ENCODE data around the gene TSPAN32. TPM values are rescaled to one million over a fixed set of nuclear protein-coding genes. Genes with fewer than 3 reads are reported as not detected.
"Not testable (repeated sequence)": the region's sequence is repeated elsewhere in the genome, so short reads cannot be mapped to it uniquely, and the experiment has no call there.

TSPAN32 gene
- total and polyA plus RNA-seq, 4 experiments from 2014 or later = 14.6 to 52.7 (median 45.9) TPM

DNA sequence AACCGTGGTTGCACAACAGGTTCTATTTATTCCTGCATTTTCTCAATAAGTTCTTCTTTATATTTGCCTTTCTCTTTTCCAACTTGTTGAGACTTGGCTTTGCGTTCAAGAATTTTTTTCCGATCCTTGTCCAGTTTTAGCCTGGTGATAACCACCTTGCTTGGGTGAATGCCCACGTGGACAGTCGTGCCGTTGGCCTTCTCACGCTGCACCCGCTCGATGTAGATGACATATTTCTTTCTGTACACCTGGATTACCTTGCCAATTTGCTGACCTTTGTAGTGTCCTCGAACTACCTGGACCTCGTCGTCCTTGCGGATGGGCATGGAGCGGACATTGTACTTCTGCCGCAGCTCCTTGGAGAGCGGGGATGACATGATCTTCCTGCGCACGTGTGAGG lies 33.5 kb downstream of the TSPAN32 start:
- intact Hi-C loops (cut with micrococcal nuclease); DNase-seq; CTCF ChIA-PET (ENCODE audit: partially characterized antibody); H3K4me1 ChIP-seq (ENCODE audit: insufficient read depth, low read length); H3K9me3 ChIP-seq (ENCODE audit: control insufficient read depth in 1 of 2, low read length in 2 of 2); POLR2A ChIA-PET (ENCODE audit: partially characterized antibody); H3K4me3 ChIP-seq (ENCODE audit: low read length in 2 of 2); H3K27ac ChIP-seq (ENCODE audit: low read depth, low read length); H3K36me3 ChIP-seq (ENCODE audit: insufficient read depth, low read length); H3K27me3 ChIP-seq (ENCODE audit: insufficient read depth, low read length); H3K4me1 Mint-ChIP-seq; H3K36me3 Mint-ChIP-seq; H3K4me3 Mint-ChIP-seq; H3K27ac Mint-ChIP-seq: not testable (repeated sequence)
- Mint-ChIP-seq H3K27me3 (peaks cover 10 to 13% of the 10 kb centered on the region in 2 donors), H3K9me3 (peaks cover 0 to 13% (median 10%) of the 10 kb centered on the region in 8 donors)

DNA sequence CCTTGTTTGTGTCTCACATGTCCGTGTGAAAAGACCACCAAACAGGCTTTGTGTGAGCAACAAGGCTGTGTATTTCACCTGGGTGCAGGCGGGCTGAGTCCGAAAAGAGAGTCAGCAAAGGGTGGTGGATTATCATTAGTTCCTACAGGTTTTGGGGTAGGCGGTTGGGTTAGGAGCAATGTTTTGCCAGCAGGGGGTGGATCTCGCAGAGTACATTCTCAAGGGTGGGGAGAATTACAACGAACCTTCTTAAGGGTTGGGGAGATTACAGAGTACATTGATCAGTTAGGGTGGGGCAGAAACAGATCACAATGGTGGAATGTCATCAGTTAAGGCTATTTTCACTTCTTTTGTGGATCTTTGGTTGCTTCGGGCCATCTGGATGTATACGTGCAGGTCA lies 36.9 kb downstream of the TSPAN32 start:
- CTCF ChIA-PET (ENCODE audit: partially characterized antibody); H3K36me3 Mint-ChIP-seq; H3K27me3 ChIP-seq (ENCODE audit: insufficient read depth, low read length); POLR2A ChIA-PET (ENCODE audit: partially characterized antibody); H3K27ac ChIP-seq (ENCODE audit: low read depth, low read length); H3K4me1 ChIP-seq (ENCODE audit: insufficient read depth, low read length); H3K36me3 ChIP-seq (ENCODE audit: insufficient read depth, low read length); H3K27me3 Mint-ChIP-seq; DNase-seq; H3K4me3 Mint-ChIP-seq; H3K4me3 ChIP-seq (ENCODE audit: low read length in 2 of 2); intact Hi-C loops (cut with micrococcal nuclease); H3K9me3 ChIP-seq (ENCODE audit: control insufficient read depth in 1 of 2, low read length in 2 of 2); H3K4me1 Mint-ChIP-seq: not testable (repeated sequence)
- peaks cover 0 to 10% (median 1%) of the 10 kb centered on the region in 8 donors for H3K9me3 Mint-ChIP-seq
- H3K27ac Mint-ChIP-seq = peak overlapping the region in 1 of 7 donors; percentile 55

DNA sequence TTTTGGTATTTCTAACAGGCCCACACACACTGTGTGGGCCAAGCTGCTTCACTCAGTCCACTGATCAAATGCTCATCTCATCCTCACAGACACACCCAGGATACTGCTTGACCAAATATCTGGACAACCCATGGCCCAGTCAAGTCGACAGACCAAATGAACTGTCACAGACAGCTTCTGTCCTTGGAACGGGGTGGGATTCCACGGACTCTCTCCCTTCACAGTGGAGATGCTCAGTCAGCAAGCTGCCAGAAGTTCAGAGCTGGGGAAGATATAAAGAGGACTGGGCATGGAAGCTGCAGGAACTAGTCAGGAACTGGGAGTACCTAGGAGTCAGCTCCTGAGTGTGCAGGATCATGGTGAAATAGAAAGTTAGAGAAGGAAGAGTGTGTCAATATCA lies 40.7 kb downstream of the TSPAN32 start:
- ChIA-PET CTCF (ENCODE audit: partially characterized antibody) (interaction anchor here (1.3 kb wide), 1 partner anchor 38 kb away, joined by 4 read pairs; no protein-coding TSS in a partner anchor), POLR2A (ENCODE audit: partially characterized antibody) (no interaction called here)
- no peaks in the 10 kb centered on the region for H3K36me3 Mint-ChIP-seq
- no peak overlapping the region for H3K27ac Mint-ChIP-seq
- H3K9me3 Mint-ChIP-seq = peaks cover 0 to 15% (median 7%) of the 10 kb centered on the region in 8 donors
- Histone ChIP-seq H3K4me3 (ENCODE audit: low read length in 2 of 2) (no peak overlapping the region), H3K27me3 (ENCODE audit: insufficient read depth, low read length) (no peaks in the 10 kb centered on the region), H3K9me3 (ENCODE audit: control insufficient read depth in 1 of 2, low read length in 2 of 2) (no peaks in the 10 kb centered on the region), H3K27ac (ENCODE audit: low read depth, low read length) (no peak overlapping the region), H3K4me1 (ENCODE audit: insufficient read depth, low read length) (no peaks in the 10 kb centered on the region), H3K36me3 (ENCODE audit: insufficient read depth, low read length) (no peaks in the 10 kb centered on the region)
- no peak for DNase-seq
- H3K27me3 Mint-ChIP-seq = peaks cover 0 to 2% of the 10 kb centered on the region in 2 donors
- H3K4me1 Mint-ChIP-seq = no peaks in the 10 kb centered on the region
- intact Hi-C loops (cut with micrococcal nuclease) = no loop called here
- H3K4me3 Mint-ChIP-seq = no peak overlapping the region

DNA sequence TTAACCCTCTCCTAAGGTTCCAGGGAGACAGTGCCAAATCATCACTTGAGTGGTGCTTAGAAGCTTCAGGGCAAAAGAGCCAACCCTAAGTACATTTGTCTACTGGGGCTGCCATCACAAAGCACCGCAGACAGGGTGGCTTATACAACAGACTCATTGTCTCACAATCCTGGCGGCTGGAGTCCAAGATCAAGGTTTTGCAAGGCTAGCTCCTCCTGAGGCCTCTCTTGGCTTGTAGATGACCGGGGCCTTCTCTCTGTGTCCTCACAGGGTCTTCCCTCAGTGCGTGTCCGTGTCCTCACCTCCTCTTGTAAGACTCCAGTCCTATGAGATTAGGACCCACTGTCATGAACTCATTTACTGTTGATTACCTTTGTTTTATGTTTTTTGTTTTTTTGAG lies 41.2 kb downstream of the TSPAN32 start:
- no peak overlapping the region for H3K27ac Mint-ChIP-seq
- H3K27ac ChIP-seq (ENCODE audit: low read depth, low read length) = no peak overlapping the region
- H3K36me3 ChIP-seq (ENCODE audit: insufficient read depth, low read length) = no peaks in the 10 kb centered on the region
- ChIA-PET POLR2A (ENCODE audit: partially characterized antibody) (no interaction called here), CTCF (ENCODE audit: partially characterized antibody) (interaction anchor here (1.3 kb wide), 1 partner anchor 38 kb away, joined by 4 read pairs; no protein-coding TSS in a partner anchor)
- peaks cover 0 to 15% (median 7%) of the 10 kb centered on the region in 8 donors for H3K9me3 Mint-ChIP-seq
- no peaks in the 10 kb centered on the region for H3K27me3 ChIP-seq (ENCODE audit: insufficient read depth, low read length)
- no peaks in the 10 kb centered on the region for H3K9me3 ChIP-seq (ENCODE audit: control insufficient read depth in 1 of 2, low read length in 2 of 2)
- no peak for DNase-seq
- intact Hi-C loops (cut with micrococcal nuclease) = no loop called here
- H3K4me1 ChIP-seq (ENCODE audit: insufficient read depth, low read length) = no peaks in the 10 kb centered on the region
- no peaks in the 10 kb centered on the region for H3K4me1 Mint-ChIP-seq
- H3K36me3 Mint-ChIP-seq = no peaks in the 10 kb centered on the region
- peaks cover 0 to 2% of the 10 kb centered on the region in 2 donors for H3K27me3 Mint-ChIP-seq
- no peak overlapping the region for H3K4me3 ChIP-seq (ENCODE audit: low read length in 2 of 2)
- no peak overlapping the region for H3K4me3 Mint-ChIP-seq

DNA sequence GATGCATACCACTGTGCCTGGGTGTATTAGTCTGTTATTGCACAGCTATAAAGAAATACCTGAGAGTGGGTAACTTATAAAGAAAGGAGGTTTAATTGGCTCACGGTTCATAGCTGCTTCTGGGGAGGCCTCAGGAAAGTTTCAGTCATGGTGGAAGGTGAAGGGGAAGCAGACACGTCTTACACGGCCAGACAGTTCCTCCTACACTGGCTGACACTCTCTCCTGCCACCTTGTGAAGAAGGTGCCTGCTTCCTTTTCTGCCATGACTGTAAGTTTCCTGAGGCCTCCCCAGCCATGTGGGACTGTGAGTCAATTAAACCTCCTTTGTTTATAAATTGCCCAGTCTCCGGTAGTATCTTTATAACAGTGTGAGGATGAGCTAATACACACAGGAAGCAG lies 41.7 kb downstream of the TSPAN32 start:
- Mint-ChIP-seq H3K27ac (no peak overlapping the region), H3K4me3 (no peak overlapping the region), H3K36me3 (peaks cover under 1 to 1% of the 10 kb centered on the region in 2 donors), H3K9me3 (peaks cover 0 to 16% (median 8%) of the 10 kb centered on the region in 8 donors), H3K4me1 (no peaks in the 10 kb centered on the region), H3K27me3 (peaks cover 0 to 2% of the 10 kb centered on the region in 2 donors)
- no peak overlapping the region for H3K27ac ChIP-seq (ENCODE audit: low read depth, low read length)
- no peaks in the 10 kb centered on the region for H3K9me3 ChIP-seq (ENCODE audit: control insufficient read depth in 1 of 2, low read length in 2 of 2)
- POLR2A ChIA-PET (ENCODE audit: partially characterized antibody) = no interaction called here
- CTCF ChIA-PET (ENCODE audit: partially characterized antibody) = interaction anchor here (1.3 kb wide), 1 partner anchor 38 kb away, joined by 4 read pairs; no protein-coding TSS in a partner anchor
- no peaks in the 10 kb centered on the region for H3K4me1 ChIP-seq (ENCODE audit: insufficient read depth, low read length)
- no peaks in the 10 kb centered on the region for H3K36me3 ChIP-seq (ENCODE audit: insufficient read depth, low read length)
- intact Hi-C loops (cut with micrococcal nuclease) = no loop called here
- no peak overlapping the region for H3K4me3 ChIP-seq (ENCODE audit: low read length in 2 of 2)
- H3K27me3 ChIP-seq (ENCODE audit: insufficient read depth, low read length) = no peaks in the 10 kb centered on the region
- no peak for DNase-seq

DNA sequence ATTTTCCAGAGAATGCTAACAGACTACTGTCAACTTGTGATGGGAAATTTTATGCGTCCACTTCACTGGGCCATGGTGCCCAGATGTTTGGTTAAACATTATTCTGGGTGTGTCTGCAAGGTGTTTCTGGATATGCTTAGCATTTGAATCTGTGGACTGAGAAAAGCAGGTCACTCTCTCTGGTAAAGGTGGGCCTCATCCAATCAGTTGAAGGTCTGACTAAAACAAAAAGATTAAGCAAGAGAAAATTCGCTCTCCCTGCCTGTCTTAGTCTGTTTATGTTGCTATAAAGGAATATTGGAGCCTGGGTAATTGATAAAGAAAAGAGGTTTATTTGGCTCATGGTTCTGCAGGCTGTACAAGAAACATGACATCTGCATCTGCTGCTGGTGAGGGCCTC lies 43.2 kb downstream of the TSPAN32 start:
- H3K4me1 ChIP-seq (ENCODE audit: insufficient read depth, low read length) = no peaks in the 10 kb centered on the region
- H3K4me1 Mint-ChIP-seq = no peaks in the 10 kb centered on the region
- H3K4me3 ChIP-seq (ENCODE audit: low read length in 2 of 2) = no peak overlapping the region
- H3K27me3 ChIP-seq (ENCODE audit: insufficient read depth, low read length) = no peaks in the 10 kb centered on the region
- H3K36me3 Mint-ChIP-seq = peaks cover 1 to 6% of the 10 kb centered on the region in 2 donors
- no peaks in the 10 kb centered on the region for H3K36me3 ChIP-seq (ENCODE audit: insufficient read depth, low read length)
- no peak overlapping the region for H3K27ac Mint-ChIP-seq
- H3K9me3 ChIP-seq (ENCODE audit: control insufficient read depth in 1 of 2, low read length in 2 of 2) = no peaks in the 10 kb centered on the region
- H3K4me3 Mint-ChIP-seq = no peak overlapping the region
- ChIA-PET POLR2A (ENCODE audit: partially characterized antibody) (no interaction called here), CTCF (ENCODE audit: partially characterized antibody) (no interaction called here)
- no peaks in the 10 kb centered on the region for H3K27me3 Mint-ChIP-seq
- intact Hi-C loops (cut with micrococcal nuclease) = no loop called here
- no peak overlapping the region for H3K27ac ChIP-seq (ENCODE audit: low read depth, low read length)
- no peak for DNase-seq
- H3K9me3 Mint-ChIP-seq = peaks cover 0 to 29% (median 12%) of the 10 kb centered on the region in 8 donors

DNA sequence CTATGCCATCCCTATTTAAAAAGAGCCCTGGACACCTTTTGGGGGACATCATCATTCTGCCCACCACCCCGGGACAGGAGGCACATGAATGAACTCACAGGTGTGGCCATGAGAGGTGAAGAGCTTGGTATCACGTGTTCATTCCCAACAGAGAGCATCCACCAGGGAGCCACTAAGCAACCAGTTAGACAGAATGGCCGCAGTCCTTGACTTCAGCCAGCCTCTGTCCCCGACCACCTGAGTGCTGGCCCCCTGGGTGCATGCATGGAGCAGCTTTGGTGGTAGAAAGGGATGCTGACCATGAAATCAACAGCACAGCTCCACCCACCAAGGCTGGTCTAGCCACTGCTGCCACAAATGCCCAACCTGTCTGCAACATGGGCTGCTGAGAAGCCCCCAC lies 44.2 kb downstream of the TSPAN32 start:
- H3K27ac Mint-ChIP-seq = peak overlapping the region in 1 of 7 donors; percentile 4
- H3K27me3 ChIP-seq (ENCODE audit: insufficient read depth, low read length) = no peaks in the 10 kb centered on the region
- DNase-seq = no peak
- no peak overlapping the region for H3K27ac ChIP-seq (ENCODE audit: low read depth, low read length)
- H3K9me3 Mint-ChIP-seq = peaks cover 0 to 35% (median 13%) of the 10 kb centered on the region in 8 donors
- no peak overlapping the region for H3K4me3 Mint-ChIP-seq
- H3K4me1 Mint-ChIP-seq = no peaks in the 10 kb centered on the region
- intact Hi-C loops (cut with micrococcal nuclease) = no loop called here
- peaks cover 1 to 10% of the 10 kb centered on the region in 2 donors for H3K36me3 Mint-ChIP-seq
- no peaks in the 10 kb centered on the region for H3K4me1 ChIP-seq (ENCODE audit: insufficient read depth, low read length)
- ChIA-PET CTCF (ENCODE audit: partially characterized antibody) (no interaction called here), POLR2A (ENCODE audit: partially characterized antibody) (no interaction called here)
- no peaks in the 10 kb centered on the region for H3K9me3 ChIP-seq (ENCODE audit: control insufficient read depth in 1 of 2, low read length in 2 of 2)
- H3K27me3 Mint-ChIP-seq = no peaks in the 10 kb centered on the region
- H3K4me3 ChIP-seq (ENCODE audit: low read length in 2 of 2) = no peak overlapping the region
- H3K36me3 ChIP-seq (ENCODE audit: insufficient read depth, low read length) = no peaks in the 10 kb centered on the region
